GM23338 (cell line): ENCODE results near the gene IFI6.

Experiments used
- CREB1 ChIP-seq: fragments of 250-450 bp; sonication (Bioruptor Pico); IDR thresholded peaks from 2 replicates; pipeline ENCODE4 v1.5.0; 2020; ENCODE audit warnings: low read depth, mild to moderate bottlenecking, moderate library complexity
- CTCF ChIP-seq, 2 experiments: fragments of 200-600 bp in 1 of 2; sonication (generic) in 1 of 2; conservative IDR thresholded peaks; 2 replicates each; pipeline versions ENCODE4 v1.5.1 to v1.6.1; 2016 to 2017; ENCODE audit warnings: antibody characterized with exemption in 2 of 2, low read depth in 2 of 2, mild to moderate bottlenecking in 2 of 2, moderate library complexity in 1 of 2
- ETS1 ChIP-seq: IDR thresholded peaks from 2 replicates; pipeline ENCODE4 v1.6.1; 2016; ENCODE audit warnings: antibody characterized with exemption
- EZH2 ChIP-seq: fragments of 200-600 bp; sonication (generic); IDR thresholded peaks from one replicate; pipeline ENCODE4 v1.8.0; 2017; ENCODE audit warnings: antibody characterized with exemption, mild to moderate bottlenecking, low read depth; ENCODE audit not compliant: unreplicated experiment
- EZH2phosphoT487 ChIP-seq: fragments of 200-600 bp; sonication (generic); IDR thresholded peaks from one replicate; pipeline ENCODE4 v1.8.1; 2018; ENCODE audit warnings: antibody characterized with exemption; ENCODE audit not compliant: unreplicated experiment
- JUNB ChIP-seq: IDR thresholded peaks from one replicate; pipeline ENCODE4 v1.6.1; 2016; ENCODE audit warnings: antibody characterized with exemption; ENCODE audit not compliant: unreplicated experiment
- POLR2AphosphoS5 ChIP-seq: IDR thresholded peaks from 2 replicates; pipeline ENCODE4 v1.6.1; 2016; ENCODE audit warnings: antibody characterized with exemption, low read depth
- REST ChIP-seq: IDR thresholded peaks from one replicate; pipeline ENCODE4 v1.6.1; 2018; ENCODE audit warnings: antibody characterized with exemption; ENCODE audit not compliant: unreplicated experiment
- STAT1 ChIP-seq: IDR thresholded peaks from one replicate; pipeline ENCODE4 v1.6.1; 2016; ENCODE audit warnings: antibody characterized with exemption; ENCODE audit not compliant: unreplicated experiment
- ZNF114 ChIP-seq: fragments of 250-450 bp; sonication (Bioruptor Pico); IDR thresholded peaks from 2 replicates; pipeline ENCODE4 v1.5.0; 2020; ENCODE audit warnings: mild to moderate bottlenecking, moderate library complexity
- ZNF331 ChIP-seq: fragments of 250-450 bp; sonication (Bioruptor Pico); IDR thresholded peaks from 2 replicates; pipeline ENCODE4 v1.5.0; 2020; ENCODE audit warnings: low read depth, mild to moderate bottlenecking, moderate library complexity
- ZNF462 ChIP-seq: fragments of 250-450 bp; sonication (Bioruptor Pico); IDR thresholded peaks from 2 replicates; pipeline ENCODE4 v1.5.0; 2020; ENCODE audit warnings: mild to moderate bottlenecking, moderate library complexity

- no peak for TF ChIP-seq CTCF (conservative IDR thresholded peaks at IDR 0.05; ENCODE audit: low read depth in 2 of 2)
- TF ChIP-seq POLR2AphosphoS5: no peak
- no peak for TF ChIP-seq EZH2
- TF ChIP-seq JUNB: no peak
- no peak for TF ChIP-seq REST
- no peak for TF ChIP-seq ZNF331 (CRISPR knock-in tag)
- TF ChIP-seq ZNF114 (CRISPR knock-in tag): no peak
- no peak for TF ChIP-seq ETS1
- no peak for TF ChIP-seq EZH2phosphoT487
- no peak for TF ChIP-seq CREB1 (CRISPR knock-in tag)
- no peak for TF ChIP-seq STAT1
- no peak for TF ChIP-seq ZNF462
Measured at GRCh38 chr1:27705545-27705944, 33.6 kb upstream of the IFI6 start.
